Erythroblast (primary cell): ENCODE data around the gene AREL1.

Source experiments
- GATA1 ChIP-seq: IDR thresholded peaks from 2 replicates; pipeline ENCODE4 v1.6.1; 2011; ENCODE audit warnings: low read depth, mild to moderate bottlenecking, control low read depth, low read length, moderate library complexity
- POLR2A ChIP-seq: IDR thresholded peaks from 2 replicates; pipeline ENCODE4 v1.6.1; 2011; ENCODE audit warnings: mild to moderate bottlenecking, low read length

DNA sequence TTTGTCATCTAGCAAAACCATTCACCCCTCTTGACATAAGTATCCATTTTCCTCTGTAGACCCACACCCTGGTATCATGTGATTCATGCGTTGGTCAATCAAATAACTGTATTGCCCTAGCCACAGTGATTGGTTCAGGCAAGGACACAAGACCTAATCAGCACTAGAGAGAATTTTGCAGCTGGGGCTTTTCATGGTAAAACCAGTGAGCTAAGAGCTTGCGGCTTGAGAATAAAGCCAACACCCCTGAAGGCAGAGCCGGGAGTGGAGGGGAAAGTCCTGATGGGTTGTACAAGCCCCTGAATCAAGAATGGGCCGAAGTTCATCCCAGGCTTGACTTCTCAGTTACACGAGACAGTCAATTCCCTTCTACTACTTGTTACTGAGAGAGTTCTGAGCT is 67.6 kb downstream of the AREL1 start:
- no peak for TF ChIP-seq POLR2A
- no peak for TF ChIP-seq GATA1
